ENCODE data around the gene CAPN10.

DNA sequence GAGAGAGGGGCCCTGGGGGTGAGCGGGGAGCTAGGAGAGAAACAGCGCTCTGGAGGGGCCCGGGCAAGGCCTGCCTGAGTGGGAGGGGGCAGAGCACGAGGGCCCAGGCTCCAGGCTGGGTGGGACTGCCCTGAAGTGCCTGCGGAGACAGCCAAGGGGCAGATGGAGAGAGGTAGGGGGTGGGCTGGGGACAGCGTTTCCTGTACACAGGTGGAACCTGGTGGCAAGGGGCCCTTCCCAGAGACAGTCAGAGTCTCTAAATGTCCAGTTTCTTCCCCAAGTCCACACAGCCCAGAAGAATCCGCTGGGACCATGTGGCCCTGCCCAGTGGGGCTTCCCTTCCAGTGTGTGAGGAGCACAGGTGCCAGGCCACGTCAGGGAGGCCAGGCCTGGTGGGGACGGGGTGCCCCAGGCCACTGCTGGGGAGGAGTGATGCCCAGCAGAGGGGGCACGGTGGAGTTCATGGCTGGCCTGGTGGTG is 37.0 kb downstream of the CAPN10 start:
- TF ChIP-seq, protein P1, sequence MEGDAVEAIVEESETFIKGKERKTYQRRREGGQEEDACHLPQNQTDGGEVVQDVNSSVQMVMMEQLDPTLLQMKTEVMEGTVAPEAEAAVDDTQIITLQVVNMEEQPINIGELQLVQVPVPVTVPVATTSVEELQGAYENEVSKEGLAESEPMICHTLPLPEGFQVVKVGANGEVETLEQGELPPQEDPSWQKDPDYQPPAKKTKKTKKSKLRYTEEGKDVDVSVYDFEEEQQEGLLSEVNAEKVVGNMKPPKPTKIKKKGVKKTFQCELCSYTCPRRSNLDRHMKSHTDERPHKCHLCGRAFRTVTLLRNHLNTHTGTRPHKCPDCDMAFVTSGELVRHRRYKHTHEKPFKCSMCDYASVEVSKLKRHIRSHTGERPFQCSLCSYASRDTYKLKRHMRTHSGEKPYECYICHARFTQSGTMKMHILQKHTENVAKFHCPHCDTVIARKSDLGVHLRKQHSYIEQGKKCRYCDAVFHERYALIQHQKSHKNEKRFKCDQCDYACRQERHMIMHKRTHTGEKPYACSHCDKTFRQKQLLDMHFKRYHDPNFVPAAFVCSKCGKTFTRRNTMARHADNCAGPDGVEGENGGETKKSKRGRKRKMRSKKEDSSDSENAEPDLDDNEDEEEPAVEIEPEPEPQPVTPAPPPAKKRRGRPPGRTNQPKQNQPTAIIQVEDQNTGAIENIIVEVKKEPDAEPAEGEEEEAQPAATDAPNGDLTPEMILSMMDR (IDR thresholded peaks at IDR 0.05) = no peak
- TF ChIP-seq POLR2A (IDR thresholded peaks at IDR 0.05) = no peak
